Omental fat pad (tissue), 4 donors: ENCODE measurements around the gene PRICKLE2. TPM values are rescaled to one million over a fixed set of nuclear protein-coding genes. Genes with fewer than 3 reads are reported as not detected.

Experiments
- ATAC-seq: fragments of 150-250 bp; one replicate; pipeline ENCODE4 v1.9.1; 2016; ENCODE audit warnings: mild to moderate bottlenecking, moderate library complexity; ENCODE audit not compliant: low FRiP score
- DNase-seq: peaks from one replicate; pipeline ENCODE4 v3.0.0-alpha.2; 2019; ENCODE audit warnings: low spot score
- CTCF ChIP-seq, 3 donors: fragments of 450-650 bp; IDR thresholded peaks; one replicate each; pipeline ENCODE4 v1.5.1; 2016 to 2017; ENCODE audit warnings: antibody characterized with exemption in 3 of 3, mild to moderate bottlenecking in 3 of 3, moderate library complexity in 2 of 3
- total RNA-seq, 4 donors: library from RNA; depleted of rRNA; stranded (reverse); fragments of >200 nt; gene quantifications; one replicate each; pipeline ENCODE4 v1.1.0, GENCODE V29; 2016

The PRICKLE2 gene
- total RNA-seq, 4 donors from 2014 or later: 56.1 to 88.4 (median 81.3) TPM

- ATAC-seq: no peak
- no peak for TF ChIP-seq CTCF (IDR thresholded peaks at IDR 0.05)
- no peak for DNase-seq
These were observed 144.0 kb downstream of the PRICKLE2 start for GRCh38 chr3:64081235-64081630.

- no peak for ATAC-seq
- TF ChIP-seq CTCF (IDR thresholded peaks at IDR 0.05): no peak
These were observed 144.5 kb downstream of the PRICKLE2 start for GRCh38 chr3:64080616-64081234.

GRCh38 chr3:64079369-64080150, 145.7 kb downstream of the PRICKLE2 start:
- ATAC-seq (no peak), DNase-seq (no peak)
- TF ChIP-seq CTCF (IDR thresholded peaks at IDR 0.05): no peak

More at GRCh38 chr3:64080616-64081234, 144.5 kb downstream of the PRICKLE2 start:
- no peak for DNase-seq

- no peak for TF ChIP-seq CTCF (IDR thresholded peaks at IDR 0.05)
- ATAC-seq: no peak
- DNase-seq: no peak
These were observed 146.3 kb downstream of the PRICKLE2 start for GRCh38 chr3:64078966-64079365.

GRCh38 chr3:64074895-64075679, 150.2 kb downstream of the PRICKLE2 start:
- no peak for ATAC-seq
- no peak for DNase-seq
- TF ChIP-seq CTCF (IDR thresholded peaks at IDR 0.05): no peak

GRCh38 chr3:64074060-64074459, 151.2 kb downstream of the PRICKLE2 start:
- ATAC-seq (no peak), DNase-seq (no peak)
- no peak for TF ChIP-seq CTCF (IDR thresholded peaks at IDR 0.05)
